Ecto neural progenitor cell (in vitro differentiated cells): ENCODE results near the gene PRRT2.
"Not testable (repeated sequence)": the region's sequence is repeated elsewhere in the genome, so short reads cannot be mapped to it uniquely, and the experiment has no call there.

Experiments used
- DNase-seq: peaks from one replicate; pipeline ENCODE4 v3.0.0-alpha.2; 2018; ENCODE audit warnings: low spot score

The PRRT2 gene

GRCh38 chr16:29790949-29791844, 20.8 kb upstream of the PRRT2 start:
- no peak for DNase-seq

- DNase-seq, result no peak
Observed at GRCh38 chr16:29791845-29792807, 19.9 kb upstream of the PRRT2 start.

GRCh38 chr16:29793153-29793552, 18.8 kb upstream of the PRRT2 start:
- not testable (repeated sequence) for DNase-seq

- DNase-seq, result no peak
Observed at GRCh38 chr16:29794231-29794710, 17.7 kb upstream of the PRRT2 start.

- no peak for DNase-seq
Observed at GRCh38 chr16:29802416-29802935, 9.5 kb upstream of the PRRT2 start.

- no peak for DNase-seq
Observed at GRCh38 chr16:29804020-29804419, 8.0 kb upstream of the PRRT2 start.

GRCh38 chr16:29804455-29805231, 7.3 kb upstream of the PRRT2 start:
- DNase-seq, result no peak

- peak; percentile 98 for DNase-seq
Observed at GRCh38 chr16:29805232-29806098, 6.5 kb upstream of the PRRT2 start.

GRCh38 chr16:29806099-29806579, 5.9 kb upstream of the PRRT2 start, which contains the start of gene MAZ:
Gene MAZ, plus strand, starts transcription at chr16:29806529. Its CDS starts 173 bp downstream, at chr16:29806702.
- DNase-seq, result no peak

- peak; percentile 83 for DNase-seq
Observed at GRCh38 chr16:29806641-29807425, 5.2 kb upstream of the PRRT2 start.

- DNase-seq, result peak; percentile 88
Observed at GRCh38 chr16:29807426-29808218, 4.4 kb upstream of the PRRT2 start.

GRCh38 chr16:29808219-29808900, 3.6 kb upstream of the PRRT2 start:
- no peak for DNase-seq

- no peak for DNase-seq
Observed at GRCh38 chr16:29809031-29809747, 2.8 kb upstream of the PRRT2 start.

GRCh38 chr16:29809850-29810698, 1.9 kb upstream of the PRRT2 start:
- no peak for DNase-seq

GRCh38 chr16:29810699-29811169, 1.3 kb upstream of the PRRT2 start:
- peak; percentile 62 for DNase-seq
